Daoy (cell line): ENCODE results near the gene SPATA31E1. TPM values are rescaled to one million over a fixed set of nuclear protein-coding genes. Genes with fewer than 3 reads are reported as not detected.
"Not testable (repeated sequence)": the region's sequence is repeated elsewhere in the genome, so short reads cannot be mapped to it uniquely, and the experiment has no call there.

Source experiments
- DNase-seq: peaks from one replicate; pipeline ENCODE4 v3.0.0-alpha.2; 2015; ENCODE audit warnings: low read depth
- total RNA-seq: library from RNA; depleted of rRNA; stranded (reverse); fragments of >200 nt; shearing (Covaris generic); gene quantifications from 2 replicates; pipeline ENCODE4 v1.2.3, GENCODE V29; 2014; rRNA removed

Gene SPATA31E1
- total RNA-seq, 1 experiment from 2014 or later = not detected

GRCh38 chr9:87921561-87921960, 38.9 kb downstream of the SPATA31E1 start:
- not testable (repeated sequence) for DNase-seq

- not testable (repeated sequence) for DNase-seq
Observed at GRCh38 chr9:87923012-87923411, 40.3 kb downstream of the SPATA31E1 start.

GRCh38 chr9:87924851-87925250, 42.2 kb downstream of the SPATA31E1 start:
- DNase-seq = not testable (repeated sequence)

- not testable (repeated sequence) for DNase-seq
Observed at GRCh38 chr9:87929152-87929551, 46.5 kb downstream of the SPATA31E1 start.

GRCh38 chr9:87934444-87934843, 51.8 kb downstream of the SPATA31E1 start:
- not testable (repeated sequence) for DNase-seq

GRCh38 chr9:87937352-87937751, 54.7 kb downstream of the SPATA31E1 start:
- DNase-seq = not testable (repeated sequence)

GRCh38 chr9:87937918-87938317, 55.2 kb downstream of the SPATA31E1 start:
- not testable (repeated sequence) for DNase-seq

GRCh38 chr9:87938336-87938735, 55.7 kb downstream of the SPATA31E1 start:
- DNase-seq = not testable (repeated sequence)

Other genes with a start within 250 kb of the SPATA31E1 start
- 159 and 213 TPM in 2 replicates for gene CTSL, start 156.8 kb upstream of the SPATA31E1 start, total RNA-seq
- not detected in 2 replicates for gene SPATA31C1, start 35.1 kb downstream of the SPATA31E1 start, total RNA-seq
- gene CDK20, start 91.7 kb downstream of the SPATA31E1 start, total RNA-seq = 8.2 and 10.1 TPM in 2 replicates